GM12875 (cell line): Measurements from ENCODE around the gene ZNF227.
"Not testable (repeated sequence)": the region's sequence is repeated elsewhere in the genome, so short reads cannot be mapped to it uniquely, and the experiment has no call there.

Source experiments
- H3K4me3 ChIP-seq: one replicate; pipeline ENCODE4 v1.5.1; 2011; ENCODE audit warnings: low read depth, low read length, control low read depth
- TF ChIP-seq, protein P1 (sequence below): IDR thresholded peaks from 2 replicates; pipeline ENCODE4 v1.5.1; 2011; ENCODE audit warnings: low read depth, mild to moderate bottlenecking, control low read depth, inconsistent platforms, low read length, moderate library complexity, borderline replicate concordance; ENCODE audit not compliant: insufficient read depth

The ZNF227 gene

DNA sequence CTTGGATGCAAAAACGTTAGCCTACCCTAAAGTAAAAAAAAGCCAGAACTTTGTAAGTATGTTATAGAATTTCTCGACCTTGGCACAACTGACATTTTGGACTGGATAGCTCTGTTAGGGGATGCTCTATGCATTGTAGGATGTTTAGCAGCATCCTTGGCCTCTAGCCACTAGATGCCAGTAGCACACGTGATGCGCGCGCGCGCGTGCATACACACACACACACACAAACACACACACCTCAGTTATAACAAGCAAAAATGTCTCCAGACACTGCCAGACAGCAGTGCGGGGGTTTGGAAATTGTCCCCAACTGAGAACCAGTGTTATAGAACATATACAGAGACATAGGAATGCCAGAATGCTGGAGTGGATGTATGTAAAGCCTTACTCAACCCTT lies 30.2 kb upstream of the ZNF227 start:
- TF ChIP-seq, protein P1, sequence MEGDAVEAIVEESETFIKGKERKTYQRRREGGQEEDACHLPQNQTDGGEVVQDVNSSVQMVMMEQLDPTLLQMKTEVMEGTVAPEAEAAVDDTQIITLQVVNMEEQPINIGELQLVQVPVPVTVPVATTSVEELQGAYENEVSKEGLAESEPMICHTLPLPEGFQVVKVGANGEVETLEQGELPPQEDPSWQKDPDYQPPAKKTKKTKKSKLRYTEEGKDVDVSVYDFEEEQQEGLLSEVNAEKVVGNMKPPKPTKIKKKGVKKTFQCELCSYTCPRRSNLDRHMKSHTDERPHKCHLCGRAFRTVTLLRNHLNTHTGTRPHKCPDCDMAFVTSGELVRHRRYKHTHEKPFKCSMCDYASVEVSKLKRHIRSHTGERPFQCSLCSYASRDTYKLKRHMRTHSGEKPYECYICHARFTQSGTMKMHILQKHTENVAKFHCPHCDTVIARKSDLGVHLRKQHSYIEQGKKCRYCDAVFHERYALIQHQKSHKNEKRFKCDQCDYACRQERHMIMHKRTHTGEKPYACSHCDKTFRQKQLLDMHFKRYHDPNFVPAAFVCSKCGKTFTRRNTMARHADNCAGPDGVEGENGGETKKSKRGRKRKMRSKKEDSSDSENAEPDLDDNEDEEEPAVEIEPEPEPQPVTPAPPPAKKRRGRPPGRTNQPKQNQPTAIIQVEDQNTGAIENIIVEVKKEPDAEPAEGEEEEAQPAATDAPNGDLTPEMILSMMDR: no peak
- no peak overlapping the region for H3K4me3 ChIP-seq

DNA sequence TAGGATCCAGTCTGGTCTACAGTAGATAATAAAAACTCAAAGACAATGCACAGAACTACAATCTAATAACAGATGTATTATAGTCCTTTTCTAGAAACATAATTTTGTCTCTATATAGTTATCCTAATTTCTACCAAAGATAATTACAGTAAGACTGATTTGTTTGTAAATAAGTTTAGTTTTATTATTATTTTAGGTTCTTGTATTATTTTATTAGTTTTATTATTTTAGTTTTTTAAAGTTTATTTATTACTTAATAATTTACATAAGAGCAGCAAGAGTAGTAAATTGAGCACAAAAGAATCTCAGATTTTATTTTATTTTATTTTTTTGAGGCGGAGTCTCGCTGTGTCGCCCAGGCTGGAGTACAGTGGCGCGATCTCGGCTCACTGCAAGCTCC lies 22.3 kb upstream of the ZNF227 start:
- no peak overlapping the region for H3K4me3 ChIP-seq
- TF ChIP-seq, protein P1: no peak

DNA sequence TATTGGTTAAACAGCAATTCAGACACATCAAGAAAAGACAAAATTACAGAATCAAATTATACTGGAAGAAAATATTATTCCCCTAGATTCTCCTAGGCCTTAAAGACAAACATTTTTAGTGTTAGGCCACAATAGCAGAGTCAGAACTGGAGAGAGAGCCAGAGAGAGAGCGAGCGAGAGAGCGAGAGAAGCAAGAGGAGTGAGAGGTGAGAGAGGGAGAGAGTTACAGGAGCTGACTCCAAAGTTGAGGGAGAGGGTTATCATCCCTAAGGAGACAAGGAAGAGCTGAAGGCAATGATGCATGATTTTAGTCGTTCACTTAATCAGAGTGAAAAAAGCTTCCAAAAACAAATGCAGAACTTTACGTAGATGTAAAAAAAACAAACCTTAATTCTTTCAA lies 20.2 kb upstream of the ZNF227 start:
- TF ChIP-seq, protein P1: no peak
- no peak overlapping the region for H3K4me3 ChIP-seq

DNA sequence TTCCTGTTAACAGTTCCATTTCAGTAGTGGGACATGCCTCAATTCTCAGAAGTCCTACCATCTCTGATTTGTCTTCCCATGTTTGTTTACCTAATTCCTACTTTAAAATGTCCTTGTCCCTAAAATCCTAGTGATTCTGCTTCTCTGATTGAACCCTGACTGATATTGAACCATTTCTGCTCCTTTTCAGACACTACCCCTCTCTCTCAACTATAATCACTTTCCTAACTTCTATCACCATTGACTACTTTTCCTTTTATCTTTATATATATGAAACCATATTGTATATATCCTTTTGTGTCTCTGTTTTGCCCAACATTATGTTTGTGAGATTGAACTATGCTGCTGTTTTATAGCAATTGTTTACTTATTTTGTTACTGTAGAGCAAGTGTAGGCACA lies 15.6 kb upstream of the ZNF227 start:
- TF ChIP-seq, protein P1: no peak
- H3K4me3 ChIP-seq: no peak overlapping the region

DNA sequence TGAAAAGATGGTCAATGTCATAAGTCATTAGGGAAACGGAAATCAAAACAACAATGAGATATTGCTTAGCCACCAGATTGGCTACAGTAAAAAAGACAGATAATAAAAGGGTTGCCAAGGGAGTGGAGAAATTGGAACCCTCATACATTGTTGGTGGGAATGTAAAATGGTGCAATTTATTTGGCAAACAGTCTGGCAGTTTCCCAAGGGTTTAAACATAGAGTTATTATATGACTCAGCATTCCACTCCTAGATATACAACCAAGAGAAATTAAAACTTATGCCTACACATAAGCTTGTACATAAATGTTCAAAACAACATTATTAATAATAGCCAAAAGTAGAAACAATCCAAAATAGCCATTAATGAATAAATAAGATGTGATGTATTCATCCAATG lies 9.9 kb upstream of the ZNF227 start:
- H3K4me3 ChIP-seq: no peak overlapping the region
- TF ChIP-seq, protein P1: no peak

DNA sequence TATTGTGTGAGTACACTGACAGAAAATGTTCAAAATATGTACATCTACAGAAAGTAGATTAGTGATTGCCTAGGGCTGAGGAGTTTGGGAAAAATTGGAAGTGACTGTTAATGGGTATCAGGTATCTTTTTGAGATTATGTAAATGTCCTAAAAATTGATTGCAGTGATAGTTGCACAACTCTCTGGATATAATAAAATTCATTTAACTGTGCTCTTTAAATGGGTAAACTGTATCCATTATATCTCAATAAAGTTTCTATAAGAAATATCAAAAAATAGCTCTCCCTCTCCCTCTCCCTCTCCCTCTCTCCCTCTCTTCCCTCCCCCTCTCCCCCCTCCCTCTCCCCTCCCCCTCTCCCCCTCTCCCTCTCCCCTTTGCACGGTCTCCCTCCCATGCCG lies 9.4 kb upstream of the ZNF227 start:
- no peak overlapping the region for H3K4me3 ChIP-seq

DNA sequence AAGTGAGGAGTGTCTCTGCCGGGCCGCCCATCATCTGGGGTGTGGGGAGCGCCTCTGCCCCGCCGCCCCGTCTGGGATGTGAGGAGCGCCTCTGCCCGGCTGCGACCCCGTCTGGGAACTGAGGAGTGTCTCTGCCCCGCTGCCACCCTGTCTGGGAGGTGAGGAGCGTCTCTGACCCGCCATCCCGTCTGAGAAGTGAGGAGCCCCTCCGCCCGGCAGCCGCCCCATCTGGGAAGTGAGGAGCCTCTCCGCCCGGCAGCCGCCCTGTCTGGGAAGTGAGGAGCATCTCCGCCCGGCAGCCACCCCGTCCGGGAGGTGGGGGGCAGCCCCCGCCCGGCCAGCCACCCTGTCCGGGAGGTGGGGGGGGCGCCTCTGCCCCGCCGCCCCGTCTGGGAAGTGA lies 8.5 kb upstream of the ZNF227 start:
- not testable (repeated sequence) for H3K4me3 ChIP-seq

More for the DNA sequence above, 9.4 kb upstream of the ZNF227 start:
- TF ChIP-seq, protein P1: no peak

DNA sequence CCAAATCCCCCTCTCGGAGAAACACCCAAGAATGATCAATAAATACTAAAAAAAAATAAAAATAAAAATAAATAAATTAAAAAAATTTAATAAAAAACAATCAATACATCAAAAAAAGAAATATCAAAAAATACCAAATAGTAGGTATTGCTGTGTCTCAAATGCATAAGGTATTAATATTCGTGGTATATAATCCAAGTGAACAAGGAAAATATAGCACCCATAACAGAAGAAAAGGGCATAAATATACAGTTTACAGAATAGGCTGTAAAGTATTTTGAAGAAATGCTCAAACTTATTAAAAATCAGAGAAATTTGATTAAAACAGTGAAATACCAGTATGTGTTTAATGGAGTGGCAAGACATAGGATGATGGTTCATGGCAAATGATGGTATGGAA lies 7.6 kb upstream of the ZNF227 start:
- TF ChIP-seq, protein P1: no peak
- H3K4me3 ChIP-seq: no peak overlapping the region
